HEK293 (cell line): ENCODE measurements around the gene SNX17.

ENCODE experiments used
- ZNF121 ChIP-seq: fragments of 450-650 bp; formaldehyde crosslinking; IDR thresholded peaks from 2 replicates; pipeline ENCODE4 v1.5.1; 2016; ENCODE audit warnings: missing biosample characterization, missing genetic modification characterization
- ZNF654 ChIP-seq: fragments of 450-650 bp; formaldehyde crosslinking; IDR thresholded peaks from 2 replicates; pipeline ENCODE4 v1.5.1; 2016; ENCODE audit warnings: low read depth, missing biosample characterization, missing genetic modification characterization
- TF ChIP-seq, protein P1 (sequence below): fragments of 450-650 bp; formaldehyde crosslinking; IDR thresholded peaks from 2 replicates; pipeline ENCODE4 v1.5.1; 2016; ENCODE audit warnings: missing biosample characterization, missing genetic modification characterization

DNA sequence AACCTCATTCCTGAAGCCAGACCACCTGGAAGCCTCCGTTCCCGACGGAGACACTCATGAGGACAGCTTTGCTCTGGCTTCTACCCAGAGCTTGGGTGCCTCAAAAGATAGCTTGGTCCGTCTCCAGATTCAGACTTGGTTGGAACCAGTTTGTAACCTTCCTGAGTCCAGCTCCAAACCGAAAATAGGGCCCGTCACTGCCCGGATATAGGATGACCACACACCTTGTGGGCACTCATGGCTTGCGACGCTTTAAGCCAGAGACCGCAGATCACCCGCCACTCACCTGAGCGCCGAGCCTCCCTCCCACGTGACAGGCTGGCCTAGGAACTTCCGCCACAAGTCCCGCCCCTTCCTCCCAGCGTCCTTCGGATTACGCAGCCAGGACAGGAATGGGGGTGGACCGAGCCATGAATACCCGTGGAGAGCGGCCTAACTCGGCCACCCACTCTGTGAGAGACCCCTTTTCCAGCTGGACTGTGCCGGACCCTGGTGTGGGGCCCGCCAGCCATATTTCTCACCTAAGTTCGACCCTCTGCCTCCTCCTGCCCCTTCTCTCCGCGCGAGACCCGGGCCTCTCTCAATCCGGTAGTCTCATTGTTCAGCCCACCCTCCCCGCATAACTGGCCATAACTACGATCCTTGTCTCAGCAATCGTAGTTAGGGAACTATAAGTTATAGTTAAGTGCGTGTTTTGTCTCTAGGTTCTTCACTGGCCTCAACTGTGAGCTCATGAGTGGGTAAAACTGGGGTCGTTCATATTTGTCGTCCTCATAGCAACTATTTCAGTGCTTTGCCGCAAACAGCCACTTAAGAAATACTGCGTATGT is 47.4 kb upstream of the SNX17 start, which contains the start of gene MPV17:
- TF ChIP-seq, protein P1, sequence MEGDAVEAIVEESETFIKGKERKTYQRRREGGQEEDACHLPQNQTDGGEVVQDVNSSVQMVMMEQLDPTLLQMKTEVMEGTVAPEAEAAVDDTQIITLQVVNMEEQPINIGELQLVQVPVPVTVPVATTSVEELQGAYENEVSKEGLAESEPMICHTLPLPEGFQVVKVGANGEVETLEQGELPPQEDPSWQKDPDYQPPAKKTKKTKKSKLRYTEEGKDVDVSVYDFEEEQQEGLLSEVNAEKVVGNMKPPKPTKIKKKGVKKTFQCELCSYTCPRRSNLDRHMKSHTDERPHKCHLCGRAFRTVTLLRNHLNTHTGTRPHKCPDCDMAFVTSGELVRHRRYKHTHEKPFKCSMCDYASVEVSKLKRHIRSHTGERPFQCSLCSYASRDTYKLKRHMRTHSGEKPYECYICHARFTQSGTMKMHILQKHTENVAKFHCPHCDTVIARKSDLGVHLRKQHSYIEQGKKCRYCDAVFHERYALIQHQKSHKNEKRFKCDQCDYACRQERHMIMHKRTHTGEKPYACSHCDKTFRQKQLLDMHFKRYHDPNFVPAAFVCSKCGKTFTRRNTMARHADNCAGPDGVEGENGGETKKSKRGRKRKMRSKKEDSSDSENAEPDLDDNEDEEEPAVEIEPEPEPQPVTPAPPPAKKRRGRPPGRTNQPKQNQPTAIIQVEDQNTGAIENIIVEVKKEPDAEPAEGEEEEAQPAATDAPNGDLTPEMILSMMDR (tag by site-specific recombination) = no peak
- TF ChIP-seq ZNF121 (tag by site-specific recombination) (no peak), ZNF654 (tag by site-specific recombination) (no peak)
